ENCODE data around the gene PTPRQ.

DNA sequence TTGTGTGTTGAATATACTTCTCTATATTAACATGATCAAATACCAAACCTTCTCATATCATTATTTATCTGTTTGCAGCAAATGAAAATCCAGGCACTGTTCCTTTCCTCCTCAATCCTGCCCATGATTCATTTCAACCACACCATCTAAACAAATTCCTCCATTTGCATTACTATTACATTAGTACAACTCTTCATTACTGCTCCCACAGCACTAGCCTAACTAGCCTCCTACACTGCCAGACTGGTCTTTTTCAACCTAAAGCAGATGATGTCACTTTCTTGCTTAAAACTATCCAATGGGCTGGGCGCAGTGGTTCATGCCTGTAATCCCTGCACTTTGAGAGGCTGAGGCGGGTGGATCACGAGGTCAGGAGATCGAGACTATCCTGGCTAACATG is 146.1 kb downstream of the PTPRQ start:
- TF ChIP-seq POLR2A (IDR thresholded peaks at IDR 0.05) = no peak
- TF ChIP-seq, protein P1, sequence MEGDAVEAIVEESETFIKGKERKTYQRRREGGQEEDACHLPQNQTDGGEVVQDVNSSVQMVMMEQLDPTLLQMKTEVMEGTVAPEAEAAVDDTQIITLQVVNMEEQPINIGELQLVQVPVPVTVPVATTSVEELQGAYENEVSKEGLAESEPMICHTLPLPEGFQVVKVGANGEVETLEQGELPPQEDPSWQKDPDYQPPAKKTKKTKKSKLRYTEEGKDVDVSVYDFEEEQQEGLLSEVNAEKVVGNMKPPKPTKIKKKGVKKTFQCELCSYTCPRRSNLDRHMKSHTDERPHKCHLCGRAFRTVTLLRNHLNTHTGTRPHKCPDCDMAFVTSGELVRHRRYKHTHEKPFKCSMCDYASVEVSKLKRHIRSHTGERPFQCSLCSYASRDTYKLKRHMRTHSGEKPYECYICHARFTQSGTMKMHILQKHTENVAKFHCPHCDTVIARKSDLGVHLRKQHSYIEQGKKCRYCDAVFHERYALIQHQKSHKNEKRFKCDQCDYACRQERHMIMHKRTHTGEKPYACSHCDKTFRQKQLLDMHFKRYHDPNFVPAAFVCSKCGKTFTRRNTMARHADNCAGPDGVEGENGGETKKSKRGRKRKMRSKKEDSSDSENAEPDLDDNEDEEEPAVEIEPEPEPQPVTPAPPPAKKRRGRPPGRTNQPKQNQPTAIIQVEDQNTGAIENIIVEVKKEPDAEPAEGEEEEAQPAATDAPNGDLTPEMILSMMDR (IDR thresholded peaks at IDR 0.05) = no peak

Measured in prostate gland (tissue), 2 donors.